Tibial nerve (tissue), 4 donors: ENCODE results near the gene CADPS.

Experiments
- EP300 ChIP-seq, 2 donors: sonication (generic); formaldehyde crosslinking; IDR thresholded peaks; one replicate each; pipeline ENCODE4 v1.6.1; 2017; ENCODE audit warnings: antibody characterized with exemption in 2 of 2, mild to moderate bottlenecking in 1 of 2
- POLR2A ChIP-seq, 2 donors: fragments of 450-650 bp; IDR thresholded peaks; one replicate each; pipeline ENCODE4 v1.6.1; 2017; ENCODE audit warnings: antibody characterized with exemption in 2 of 2, mild to moderate bottlenecking in 2 of 2, moderate library complexity in 2 of 2
- TF ChIP-seq, protein P1 (sequence below), 5 experiments: fragments of 200-600 bp in 3 of 5; fragments of 450-650 bp in 2 of 5; sonication (generic) in 3 of 5; IDR thresholded peaks; one replicate each; pipeline ENCODE4 v1.5.1; 2016 to 2019; ENCODE audit warnings: antibody characterized with exemption in 5 of 5, mild to moderate bottlenecking in 3 of 5, moderate library complexity in 2 of 5

DNA sequence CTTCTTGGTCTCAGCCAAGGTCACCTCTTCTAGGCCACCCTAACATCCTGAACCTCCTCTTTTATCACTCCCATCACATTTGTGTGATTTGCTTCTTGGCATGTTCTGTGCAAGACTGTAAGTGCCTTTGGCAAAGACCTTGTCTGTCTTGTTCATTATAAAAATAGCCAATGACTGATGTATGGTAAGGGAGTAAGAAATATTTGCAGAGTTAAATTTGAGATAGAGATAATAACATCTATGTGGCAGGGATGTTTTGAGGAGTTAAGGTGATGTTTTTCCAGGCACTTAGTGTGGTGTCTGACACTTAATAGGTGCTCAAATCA is 202.3 kb downstream of the CADPS start:
- TF ChIP-seq, protein P1, sequence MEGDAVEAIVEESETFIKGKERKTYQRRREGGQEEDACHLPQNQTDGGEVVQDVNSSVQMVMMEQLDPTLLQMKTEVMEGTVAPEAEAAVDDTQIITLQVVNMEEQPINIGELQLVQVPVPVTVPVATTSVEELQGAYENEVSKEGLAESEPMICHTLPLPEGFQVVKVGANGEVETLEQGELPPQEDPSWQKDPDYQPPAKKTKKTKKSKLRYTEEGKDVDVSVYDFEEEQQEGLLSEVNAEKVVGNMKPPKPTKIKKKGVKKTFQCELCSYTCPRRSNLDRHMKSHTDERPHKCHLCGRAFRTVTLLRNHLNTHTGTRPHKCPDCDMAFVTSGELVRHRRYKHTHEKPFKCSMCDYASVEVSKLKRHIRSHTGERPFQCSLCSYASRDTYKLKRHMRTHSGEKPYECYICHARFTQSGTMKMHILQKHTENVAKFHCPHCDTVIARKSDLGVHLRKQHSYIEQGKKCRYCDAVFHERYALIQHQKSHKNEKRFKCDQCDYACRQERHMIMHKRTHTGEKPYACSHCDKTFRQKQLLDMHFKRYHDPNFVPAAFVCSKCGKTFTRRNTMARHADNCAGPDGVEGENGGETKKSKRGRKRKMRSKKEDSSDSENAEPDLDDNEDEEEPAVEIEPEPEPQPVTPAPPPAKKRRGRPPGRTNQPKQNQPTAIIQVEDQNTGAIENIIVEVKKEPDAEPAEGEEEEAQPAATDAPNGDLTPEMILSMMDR (IDR thresholded peaks at IDR 0.05) = no peak
- TF ChIP-seq POLR2A (IDR thresholded peaks at IDR 0.05) (no peak), EP300 (IDR thresholded peaks at IDR 0.05) (no peak)
